Gastroesophageal sphincter (tissue), 4 donors: ENCODE results near the gene CMSS1. TPM values are rescaled to one million over a fixed set of nuclear protein-coding genes. Genes with fewer than 3 reads are reported as not detected.
A peak's percentile ranks its signal among the peaks of the same experiment; 100 is the strongest.

Experiments used
- ATAC-seq: fragments of 150-250 bp; one replicate; pipeline ENCODE4 v1.9.1; 2016; ENCODE audit warnings: mild to moderate bottlenecking, moderate library complexity
- H3K27ac ChIP-seq, 4 donors: fragments of 200-600 bp; sonication (generic) in 3 of 4; 1 replicate in 3 of 4; 2 replicates in 1 of 4; pipeline ENCODE4 v1.5.1; 2016 to 2019
- H3K27me3 ChIP-seq: fragments of 200-600 bp; sonication (generic); one replicate; pipeline ENCODE4 v1.5.1; 2019
- H3K36me3 ChIP-seq, 2 donors: fragments of 200-600 bp; sonication (generic); one replicate each; pipeline ENCODE4 v1.5.1; 2019; ENCODE audit warnings: control low read depth in 1 of 2
- H3K4me1 ChIP-seq, 3 donors: fragments of 200-600 bp; sonication (generic); 1 replicate in 2 of 3; 2 replicates in 1 of 3; pipeline ENCODE4 v1.5.1; 2016 to 2019; ENCODE audit warnings: control low read depth in 2 of 3
- H3K4me3 ChIP-seq, 2 donors: fragments of 200-600 bp; sonication (generic); one replicate each; pipeline ENCODE4 v1.5.1; 2019; ENCODE audit warnings: mild to moderate bottlenecking in 1 of 2, moderate library complexity in 1 of 2
- H3K9me3 ChIP-seq, 3 donors: fragments of 200-600 bp; sonication (generic); one replicate each; pipeline ENCODE4 v1.5.1; 2017 to 2019; ENCODE audit warnings: control low read depth in 2 of 3
- CTCF ChIP-seq, 4 experiments: fragments of 200-600 bp in 2 of 4; fragments of 450-650 bp in 2 of 4; sonication (generic) in 1 of 4; IDR thresholded peaks; one replicate each; pipeline ENCODE4 v1.5.1; 2017 to 2019; ENCODE audit warnings: antibody characterized with exemption in 4 of 4, mild to moderate bottlenecking in 2 of 4, moderate library complexity in 2 of 4
- EP300 ChIP-seq: sonication (generic); formaldehyde crosslinking; IDR thresholded peaks from one replicate; pipeline ENCODE4 v1.6.1; 2017; ENCODE audit warnings: antibody characterized with exemption, mild to moderate bottlenecking
- POLR2A ChIP-seq, 2 donors: fragments of 450-650 bp; IDR thresholded peaks; one replicate each; pipeline ENCODE4 v1.6.1; 2017; ENCODE audit warnings: antibody characterized with exemption in 2 of 2, mild to moderate bottlenecking in 2 of 2, moderate library complexity in 1 of 2
- POLR2AphosphoS5 ChIP-seq: sonication (generic); formaldehyde crosslinking; IDR thresholded peaks from one replicate; pipeline ENCODE4 v1.6.1; 2017; ENCODE audit warnings: antibody characterized with exemption
- WGBS, 2 donors: methylation state at CpG; one replicate each; pipeline ENCODE4 v1.1.5; 2018; ENCODE audit warnings: low coverage in 1 of 2; 5-methylcytosine and 5-hydroxymethylcytosine counted together
- total RNA-seq, 4 donors: library from RNA; depleted of rRNA; stranded (reverse); fragments of >200 nt; gene quantifications; one replicate each; pipeline ENCODE4 v1.1.0, GENCODE V29; 2016

Gene CMSS1
- total RNA-seq, 4 donors from 2014 or later: 15.2 to 20.8 (median 16.6) TPM

DNA sequence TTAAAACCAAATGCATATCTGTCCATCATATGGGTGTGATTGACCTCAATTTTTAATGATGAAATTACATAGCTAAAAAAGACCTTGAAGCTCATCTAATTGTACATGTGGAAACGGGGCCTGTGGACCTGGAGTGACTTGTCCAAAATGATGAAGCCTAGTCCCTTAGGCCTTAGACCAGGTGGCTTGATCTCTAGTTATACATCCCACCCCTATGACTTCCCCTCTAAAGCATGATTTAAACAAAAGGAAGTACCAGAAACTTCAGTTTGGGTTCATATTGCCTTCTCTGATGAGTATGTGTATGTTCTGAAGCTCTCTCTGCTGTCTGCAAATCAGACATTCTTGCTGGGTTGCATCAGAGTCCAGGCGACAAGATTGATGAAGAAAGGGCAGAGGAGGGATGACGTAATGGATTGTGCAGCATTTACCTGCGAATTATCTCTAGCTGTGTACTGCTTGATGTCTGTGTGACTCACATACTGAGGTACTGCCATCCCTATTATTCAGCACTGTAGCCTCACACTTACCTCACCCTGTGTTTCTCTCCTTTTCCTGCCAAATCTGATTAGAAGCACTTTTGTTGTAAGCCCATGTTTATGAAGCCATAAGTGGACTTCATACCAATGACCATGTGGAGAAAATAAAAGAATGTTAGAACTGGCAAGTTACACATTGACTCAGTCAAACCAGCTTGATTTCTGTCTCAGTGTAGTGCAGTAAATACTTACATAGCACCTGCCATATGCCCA, 185.1 kb downstream of the CMSS1 start:
- 37 to 49% methylated on average over 3 to 4 of the region's 4 CpGs for WGBS, 2 donors
- peak overlapping the region in 3 of 4 donors; percentile 21 to 71 (median 42) for H3K27ac ChIP-seq
- H3K4me1 ChIP-seq: peaks cover 3 to 46% (median 5%) of the 10 kb centered on the region in 3 donors
- no peaks in the 10 kb centered on the region for H3K36me3 ChIP-seq
- no peaks in the 10 kb centered on the region for H3K27me3 ChIP-seq
- H3K9me3 ChIP-seq: no peaks in the 10 kb centered on the region
- peak; percentile 72 for ATAC-seq
- TF ChIP-seq POLR2AphosphoS5 (peak; percentile 50), EP300 (no peak), POLR2A (IDR thresholded peaks at IDR 0.05) (no peak)
- H3K4me3 ChIP-seq: no peak overlapping the region

DNA sequence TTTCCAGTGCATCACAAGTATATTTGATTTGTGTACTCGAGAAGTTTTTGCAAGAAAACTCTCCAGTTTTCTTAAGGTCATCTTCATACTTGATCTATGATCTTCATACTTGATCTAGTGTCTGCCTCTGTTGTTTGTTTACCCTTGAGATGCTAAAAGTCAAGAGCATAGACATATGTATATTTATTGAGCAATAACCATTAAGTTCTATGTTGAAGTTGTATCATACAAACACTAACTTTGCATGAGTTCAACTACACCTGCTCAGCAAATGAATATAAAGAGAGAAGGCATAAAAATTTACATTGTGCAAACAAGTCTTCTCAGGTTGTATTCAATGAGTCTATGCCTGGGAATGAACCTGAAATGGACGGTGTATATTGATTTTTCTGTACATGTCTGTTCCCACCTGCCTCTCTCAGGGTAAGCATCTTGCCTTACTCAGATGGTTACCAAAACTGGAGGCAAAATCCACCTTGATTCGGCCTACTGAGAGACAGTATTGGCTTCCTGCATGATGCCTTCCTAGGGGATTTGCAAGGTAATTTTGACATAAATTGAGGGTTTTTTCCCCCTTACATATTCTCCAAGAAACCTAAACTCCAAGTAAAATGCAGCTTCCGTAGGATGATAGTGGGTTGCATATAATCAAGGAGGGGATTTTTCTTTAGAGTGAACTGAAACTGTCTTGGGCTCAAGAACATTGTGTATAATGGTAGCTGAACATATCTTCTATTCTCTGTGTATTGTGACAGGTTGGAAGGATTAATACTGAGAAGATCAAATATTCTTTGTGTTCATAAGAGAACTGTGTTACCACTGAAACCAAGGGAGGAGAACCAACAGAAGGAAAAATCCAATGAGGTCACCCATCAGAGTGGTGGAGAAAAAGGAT, 186.2 kb downstream of the CMSS1 start:
- no peaks in the 10 kb centered on the region for H3K36me3 ChIP-seq
- ATAC-seq: no peak
- TF ChIP-seq EP300 (no peak), POLR2AphosphoS5 (no peak), POLR2A (IDR thresholded peaks at IDR 0.05) (no peak), CTCF (IDR thresholded peaks at IDR 0.05) (no peak)
- no peaks in the 10 kb centered on the region for H3K27me3 ChIP-seq
- H3K4me1 ChIP-seq: peaks cover 3 to 56% (median 5%) of the 10 kb centered on the region in 3 donors
- peak overlapping the region in 3 of 4 donors; percentile 21 to 71 (median 42) for H3K27ac ChIP-seq
- no peaks in the 10 kb centered on the region for H3K9me3 ChIP-seq
- H3K4me3 ChIP-seq: no peak overlapping the region
- WGBS, 2 donors: 86 to 95% methylated on average over 3 to 4 of the region's 4 CpGs

DNA sequence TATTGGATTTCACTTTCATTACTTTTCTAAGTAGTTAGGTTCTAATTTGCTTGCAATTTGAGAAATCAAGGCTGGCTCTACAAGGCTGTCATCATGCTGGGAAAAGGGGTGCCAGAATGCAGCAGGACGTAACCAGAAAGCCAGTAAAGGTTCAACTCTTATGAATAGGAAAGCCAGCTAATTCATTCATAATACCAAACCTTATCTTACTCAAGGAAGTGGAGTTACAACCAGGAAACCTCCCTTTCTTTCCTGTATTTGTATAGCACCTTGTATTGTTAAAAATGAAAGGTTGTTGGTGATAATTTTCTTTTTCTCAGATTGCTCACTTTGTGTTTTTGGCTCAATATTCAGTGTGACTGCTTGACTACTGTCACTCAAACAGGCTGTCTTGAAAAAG, 187.3 kb downstream of the CMSS1 start:
- H3K4me1 ChIP-seq: peaks cover 3 to 60% (median 5%) of the 10 kb centered on the region in 3 donors
- no peaks in the 10 kb centered on the region for H3K27me3 ChIP-seq
- H3K36me3 ChIP-seq: no peaks in the 10 kb centered on the region
- peak overlapping the region in 2 of 4 donors; percentile 48 to 67 for H3K27ac ChIP-seq
- 83 to 86% methylated on average over 1 of the region's 1 CpG for WGBS, 2 donors
- no peak for TF ChIP-seq CTCF (IDR thresholded peaks at IDR 0.05)
- TF ChIP-seq POLR2A (IDR thresholded peaks at IDR 0.05): no peak
- TF ChIP-seq EP300: no peak
- TF ChIP-seq POLR2AphosphoS5: no peak
- H3K9me3 ChIP-seq: no peaks in the 10 kb centered on the region
- ATAC-seq: no peak
- no peak overlapping the region for H3K4me3 ChIP-seq

DNA sequence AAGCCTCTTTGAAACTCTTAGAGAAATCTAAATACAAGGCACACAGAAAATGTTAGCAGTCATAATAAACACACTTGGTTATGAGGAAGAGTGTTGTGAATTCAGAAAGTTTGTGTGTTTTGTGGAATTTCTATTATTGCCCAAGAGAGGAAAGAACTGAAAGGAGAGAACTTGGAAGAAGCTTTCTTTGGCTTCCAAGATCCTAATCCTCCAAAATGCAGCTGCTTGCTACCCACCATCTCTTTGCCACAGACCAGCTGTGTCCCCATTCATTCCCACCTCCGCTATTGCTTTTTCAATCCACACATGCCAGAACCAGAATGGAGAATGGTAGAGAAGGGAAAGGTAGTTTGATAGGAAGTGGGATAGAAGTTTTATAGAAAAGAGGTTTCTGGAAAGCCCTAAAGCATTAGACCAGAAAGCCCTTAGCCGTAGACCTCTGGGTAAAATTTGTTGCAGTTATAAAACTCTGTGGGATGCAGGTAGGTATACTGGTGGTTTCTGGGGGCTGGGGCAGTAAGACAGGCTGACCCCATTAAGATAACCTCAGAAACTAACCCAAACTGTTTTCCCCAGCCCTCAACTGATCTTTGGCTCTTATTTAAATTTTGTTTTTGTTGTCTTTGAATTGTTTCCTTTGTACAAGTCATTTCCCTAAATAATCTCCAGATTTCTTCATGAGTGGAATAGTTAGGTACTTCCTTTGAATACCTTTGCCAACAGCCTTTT, 188.2 kb downstream of the CMSS1 start:
- ATAC-seq: no peak
- Histone ChIP-seq H3K36me3 (no peaks in the 10 kb centered on the region), H3K9me3 (no peaks in the 10 kb centered on the region), H3K4me3 (no peak overlapping the region), H3K27ac (peak overlapping the region in 3 of 4 donors; percentile 15 to 67 (median 48)), H3K27me3 (no peaks in the 10 kb centered on the region), H3K4me1 (peaks cover 3 to 64% (median 5%) of the 10 kb centered on the region in 3 donors)
- 89 to 100% methylated on average over 2 of the region's 2 CpGs for WGBS, 2 donors
- TF ChIP-seq CTCF (IDR thresholded peaks at IDR 0.05) (no peak), POLR2AphosphoS5 (no peak), EP300 (no peak), POLR2A (IDR thresholded peaks at IDR 0.05) (no peak)
